ENCODE results near the gene SH3RF3.
"Not testable (repeated sequence)": the region's sequence is repeated elsewhere in the genome, so short reads cannot be mapped to it uniquely, and the experiment has no call there.

The SH3RF3 gene

GRCh38 chr2:109526442-109526970 lies 397.5 kb downstream of the SH3RF3 start:
- no peak for DNase-seq (ENCODE audit: low read depth in 2 of 2)

- DNase-seq (ENCODE audit: low read depth in 2 of 2): no peak
Measured at GRCh38 chr2:109527079-109527478, 398.1 kb downstream of the SH3RF3 start.

- no peak for DNase-seq (ENCODE audit: low read depth in 2 of 2)
Measured at GRCh38 chr2:109527846-109528705, 399.1 kb downstream of the SH3RF3 start.

GRCh38 chr2:109528811-109529501 lies 400.0 kb downstream of the SH3RF3 start:
- DNase-seq (ENCODE audit: low read depth in 2 of 2): no peak

- no peak for DNase-seq (ENCODE audit: low read depth in 2 of 2)
Measured at GRCh38 chr2:109529532-109530449, 400.8 kb downstream of the SH3RF3 start.

DNA sequence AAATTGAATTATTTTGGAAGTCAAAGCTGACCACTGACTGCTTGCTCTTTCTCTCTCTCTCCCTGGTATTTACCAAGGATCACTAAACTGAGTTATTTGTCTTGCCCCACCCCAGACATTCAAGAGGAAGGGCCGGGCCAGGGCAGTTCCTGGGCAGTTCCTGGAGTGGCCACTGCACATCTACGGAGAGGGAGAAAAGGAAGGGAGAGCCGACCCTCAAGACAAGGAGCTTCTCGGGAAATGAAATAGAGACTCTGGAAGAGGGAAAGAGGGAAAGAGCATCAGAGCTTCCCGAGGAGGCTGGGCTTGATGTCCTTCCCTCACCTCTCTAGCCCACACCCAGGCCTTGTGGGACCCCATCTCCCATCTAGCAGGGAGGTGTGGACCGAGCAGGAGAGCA lies 401.7 kb downstream of the SH3RF3 start:
- DNase-seq (ENCODE audit: low read depth in 2 of 2): no peak

- no peak for DNase-seq (ENCODE audit: low read depth in 2 of 2)
Measured at GRCh38 chr2:109531221-109531620, 402.2 kb downstream of the SH3RF3 start.

DNA sequence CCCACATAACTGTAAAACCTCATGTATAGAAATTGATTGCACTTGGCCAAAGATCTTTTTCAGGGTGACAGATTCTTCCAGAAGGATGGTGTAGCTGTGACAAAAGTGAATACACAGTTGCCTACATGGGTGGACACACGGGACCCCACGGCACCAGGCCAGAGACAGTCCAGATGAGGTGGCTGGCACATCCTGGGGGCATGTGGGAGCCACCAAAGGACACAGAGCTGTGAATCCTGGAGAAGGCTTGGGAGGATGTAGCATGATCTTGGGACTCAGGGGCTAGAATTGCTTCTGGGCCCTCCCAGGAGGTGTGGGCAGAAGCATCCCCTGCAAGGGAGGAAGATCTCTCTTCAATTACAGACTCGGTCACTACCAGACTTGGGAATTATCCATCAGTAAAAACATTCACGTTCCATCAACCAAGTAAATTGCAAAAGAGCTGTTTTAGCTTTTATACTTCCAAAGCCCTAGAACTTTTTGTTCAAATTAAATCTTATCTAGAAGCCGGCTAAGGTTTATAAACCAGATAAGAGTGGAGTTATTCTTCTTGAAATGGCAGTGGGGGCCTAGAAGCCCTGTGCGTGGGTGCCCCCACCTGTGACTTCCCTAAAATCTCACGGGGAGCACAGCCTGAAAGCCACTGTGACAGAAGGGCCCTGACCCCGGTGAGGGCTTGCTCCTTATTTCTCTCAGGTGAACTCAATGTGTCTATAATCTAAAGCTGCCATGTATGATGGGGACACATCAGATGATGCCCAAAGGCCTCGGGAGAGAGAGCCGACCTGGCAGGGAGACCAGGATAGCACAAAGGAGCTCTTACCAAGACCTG lies 403.1 kb downstream of the SH3RF3 start:
- no peak for DNase-seq (ENCODE audit: low read depth in 2 of 2)

GRCh38 chr2:109532728-109533076 lies 403.7 kb downstream of the SH3RF3 start:
- DNase-seq (ENCODE audit: low read depth in 2 of 2): no peak

GRCh38 chr2:109533823-109534222 lies 404.8 kb downstream of the SH3RF3 start:
- DNase-seq (ENCODE audit: low read depth in 2 of 2): no peak

- no peak for DNase-seq (ENCODE audit: low read depth in 2 of 2)
Measured at GRCh38 chr2:109535217-109535946, 406.4 kb downstream of the SH3RF3 start.

DNA sequence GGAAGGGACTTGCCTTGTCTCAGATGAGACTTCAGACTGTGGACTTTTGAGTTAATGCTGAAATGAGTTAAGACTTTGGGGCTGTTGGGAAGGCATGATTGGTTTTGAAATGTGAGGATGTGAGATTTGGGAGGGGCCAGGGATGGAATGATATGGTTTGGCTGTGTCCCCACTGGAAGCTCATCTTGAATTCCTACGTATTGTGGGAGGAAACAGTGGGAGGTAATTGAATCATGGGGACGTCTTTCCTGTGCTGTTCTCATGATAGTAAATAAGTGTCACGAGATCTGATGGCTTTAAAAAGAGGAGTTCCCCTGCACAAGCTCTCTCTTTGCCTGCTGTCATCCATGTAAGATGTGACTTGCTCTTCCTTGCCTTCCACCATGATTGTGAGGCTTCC lies 407.6 kb downstream of the SH3RF3 start:
- not testable (repeated sequence) for DNase-seq (ENCODE audit: low read depth in 2 of 2)

DNA sequence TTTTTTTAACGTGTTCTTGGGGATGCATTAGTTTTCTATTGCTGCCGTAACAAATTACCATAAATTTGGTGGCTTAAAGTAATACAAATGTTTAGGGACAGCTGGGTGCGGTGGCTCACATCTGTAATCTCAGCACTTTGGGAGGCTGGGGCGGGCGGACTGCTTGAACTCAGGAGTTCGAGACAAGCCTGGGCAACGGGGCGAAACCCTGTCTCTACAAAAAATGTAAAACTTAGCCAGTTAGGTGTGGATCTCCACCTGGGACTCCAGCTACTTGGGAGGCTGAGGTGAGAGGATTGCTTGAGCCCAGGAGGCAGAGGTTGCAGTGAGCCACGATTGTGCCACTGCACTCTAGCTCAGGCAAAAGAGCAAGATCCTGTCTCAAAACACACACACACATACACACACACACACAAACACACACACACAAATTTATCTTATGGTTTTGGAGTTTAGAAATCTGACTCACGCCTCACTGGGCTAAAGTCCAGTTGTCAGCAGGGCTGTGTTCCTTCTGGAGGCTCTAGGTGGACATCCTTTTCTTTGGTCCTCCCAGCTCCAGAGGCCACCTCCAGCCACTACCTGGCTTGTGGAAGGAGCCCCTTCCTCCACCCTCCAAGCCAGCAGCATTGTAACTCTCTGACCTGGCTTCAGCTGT lies 408.7 kb downstream of the SH3RF3 start:
- no peak for DNase-seq (ENCODE audit: low read depth in 2 of 2)

DNA sequence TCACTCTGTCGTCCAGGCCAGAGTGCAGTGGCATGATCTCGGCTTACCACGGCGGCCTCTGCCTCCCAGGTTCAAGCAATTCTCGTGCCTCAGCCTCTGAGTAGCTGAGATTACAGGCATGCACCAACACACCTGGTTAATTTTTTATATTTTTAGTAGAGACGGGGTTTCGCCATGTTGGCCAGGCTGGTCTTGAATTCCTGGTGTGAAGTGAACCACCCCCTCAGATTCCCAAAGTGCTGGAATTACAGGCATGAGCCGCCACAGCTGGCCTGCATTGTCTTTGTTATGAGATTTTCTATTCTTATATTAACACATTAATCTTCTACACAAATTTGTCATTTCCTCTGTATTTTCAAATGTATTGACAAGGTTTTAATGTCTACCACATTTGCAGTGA lies 409.5 kb downstream of the SH3RF3 start:
- no peak for DNase-seq (ENCODE audit: low read depth in 2 of 2)

DNA sequence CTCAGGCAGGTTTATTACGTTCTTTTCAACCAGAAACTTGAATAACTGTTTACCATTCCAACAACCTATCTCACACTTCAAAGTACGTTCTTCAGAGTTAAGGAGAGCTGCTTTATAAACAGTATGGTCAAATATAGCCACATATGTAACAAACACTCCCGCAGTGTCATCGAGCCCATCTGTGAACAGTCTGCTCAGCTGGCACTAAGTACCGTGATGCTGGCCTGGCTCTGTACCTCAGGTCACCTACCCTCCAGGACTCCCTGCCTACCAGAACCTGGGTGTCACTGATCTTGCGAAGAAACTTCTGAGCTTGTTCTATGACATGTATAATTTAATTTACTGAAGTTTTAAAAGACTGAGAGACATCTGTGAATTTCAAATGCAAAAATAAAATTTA lies 413.4 kb downstream of the SH3RF3 start:
- no peak for DNase-seq (ENCODE audit: low read depth in 2 of 2)

DNA sequence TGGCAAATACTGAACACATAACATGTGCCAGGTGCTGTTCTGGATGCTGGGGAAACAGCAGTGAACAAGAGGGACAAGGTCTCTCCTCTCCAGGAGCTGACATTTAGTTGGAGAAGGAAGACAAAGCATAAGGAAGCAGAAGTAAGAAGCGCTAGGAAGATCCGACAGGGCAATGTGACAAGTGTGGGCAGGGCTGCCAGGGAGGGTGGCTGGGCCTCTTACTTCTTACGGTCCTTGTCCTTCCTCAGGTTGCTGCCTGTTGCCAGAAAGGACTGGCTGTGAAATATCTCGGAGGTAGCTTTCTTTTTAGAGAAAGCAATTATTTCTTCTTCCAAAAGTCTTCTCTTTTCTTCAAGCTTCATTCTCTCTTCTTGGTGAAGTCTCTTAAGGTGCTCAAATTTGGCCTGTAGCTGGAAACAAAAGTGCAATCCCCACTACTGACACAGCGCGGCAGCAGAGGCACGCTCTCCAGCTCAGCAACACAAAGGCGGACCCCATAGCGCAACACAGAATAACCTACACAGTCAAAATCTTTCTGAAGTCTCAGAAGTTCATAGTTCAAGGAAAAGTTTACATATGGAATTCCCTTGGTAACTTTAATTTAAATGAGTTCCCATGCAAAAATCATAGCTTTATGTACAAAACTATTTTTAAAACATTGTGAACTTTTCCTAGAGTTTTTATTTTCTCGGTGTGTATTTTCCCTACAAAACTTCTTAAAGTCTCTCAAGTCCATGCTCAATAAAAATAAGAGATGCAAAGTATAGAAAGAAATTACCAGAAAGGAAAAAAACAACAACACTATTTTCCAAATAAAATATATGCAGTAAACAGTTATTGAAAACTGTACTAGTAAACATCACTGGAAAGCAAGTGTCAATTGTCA lies 417.1 kb downstream of the SH3RF3 start:
- peak in 1 of 2 experiments; percentile 55 for DNase-seq (ENCODE audit: low read depth in 2 of 2)

DNA sequence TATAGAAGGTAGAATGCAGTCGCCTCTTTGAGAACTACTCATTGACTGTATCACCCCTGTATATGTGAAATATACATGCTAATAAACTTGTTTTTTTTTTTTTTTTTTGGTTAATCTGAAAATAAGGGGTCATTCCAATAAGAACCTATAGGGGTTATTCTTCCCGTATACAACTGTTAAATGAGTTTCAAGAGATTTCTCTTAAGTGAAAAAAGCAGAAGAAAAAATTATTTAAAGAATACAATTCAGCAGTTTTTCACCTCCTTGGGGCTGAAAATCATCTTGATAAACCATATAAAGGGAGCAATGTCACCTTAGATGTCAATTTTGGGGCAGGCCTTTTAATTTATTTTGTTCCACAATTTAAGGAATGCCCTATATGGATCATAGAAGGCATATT lies 418.3 kb downstream of the SH3RF3 start:
- no peak for DNase-seq (ENCODE audit: low read depth in 2 of 2)

GRCh38 chr2:109549016-109549590 lies 420.1 kb downstream of the SH3RF3 start:
- DNase-seq (ENCODE audit: low read depth in 2 of 2): no peak

All from stimulated activated CD4-positive, alpha-beta T cell treated with anti-CD3 and anti-CD28 coated beads, Interleukin-12 subunit alpha, Interleukin-12 subunit beta, amount 100 ng/mL, for 24 hours (primary cell).